Head of caudate nucleus (tissue), 42 donors: ENCODE measurements around the gene BDKRB1.
A peak's percentile ranks its signal among the peaks of the same experiment; 100 is the strongest.

Experiments used
- DNase-seq, 42 donors: peaks; one replicate each; pipeline versions ENCODE4 v3.0.0 to v3.0.0-alpha.2; 2020 to 2021; ENCODE audit warnings: mixed read lengths in 7 of 42
- intact Hi-C: fragments of 100-400 bp; cut with DNase I; formaldehyde crosslinking; loops from one replicate; pipeline ENCODE4 v1.15.0; 2022

The BDKRB1 gene

DNA sequence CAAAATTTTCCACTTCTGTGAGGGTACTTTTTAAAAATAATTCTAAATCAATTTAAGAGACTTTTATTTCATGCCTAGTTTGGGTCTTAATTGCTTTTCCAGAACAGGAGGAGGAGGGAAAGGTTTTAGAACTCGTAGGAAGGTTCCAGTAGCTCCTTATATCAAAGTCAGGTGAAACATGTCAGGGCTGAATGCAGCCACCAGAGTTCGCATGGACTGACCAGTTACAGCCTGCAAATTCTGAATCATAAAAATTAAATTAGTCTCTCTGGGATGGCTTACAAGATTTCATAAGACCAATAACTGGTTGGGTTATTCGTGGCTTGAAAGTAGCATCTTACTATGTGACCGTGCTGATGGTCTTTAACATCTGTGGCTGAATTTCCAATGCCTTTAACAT lies 397 bp downstream of the BDKRB1 start:
- DNase-seq, result no peak
- intact Hi-C loops, result no loop called here

DNA sequence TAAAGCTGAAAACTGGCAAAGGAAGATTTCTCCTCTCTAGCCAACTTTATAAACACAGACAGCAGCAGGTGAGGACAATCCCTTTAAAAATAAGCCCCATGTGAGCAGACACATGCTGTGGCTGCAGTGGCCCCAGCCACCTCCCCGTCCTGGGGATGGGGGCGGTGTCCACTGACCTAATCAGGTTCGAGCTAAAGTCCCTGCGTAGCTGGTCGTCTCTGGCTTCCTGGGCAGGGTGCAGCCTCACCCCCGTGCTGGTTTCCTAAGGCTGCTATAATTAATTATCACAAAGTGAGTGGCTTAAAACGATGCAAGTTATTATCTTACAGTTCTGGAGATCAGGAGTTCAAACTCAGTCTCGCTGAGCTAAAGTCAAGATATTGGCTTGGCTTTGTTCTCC lies 1.0 kb downstream of the BDKRB1 start:
- intact Hi-C loops, result no loop called here
- DNase-seq, result no peak

DNA sequence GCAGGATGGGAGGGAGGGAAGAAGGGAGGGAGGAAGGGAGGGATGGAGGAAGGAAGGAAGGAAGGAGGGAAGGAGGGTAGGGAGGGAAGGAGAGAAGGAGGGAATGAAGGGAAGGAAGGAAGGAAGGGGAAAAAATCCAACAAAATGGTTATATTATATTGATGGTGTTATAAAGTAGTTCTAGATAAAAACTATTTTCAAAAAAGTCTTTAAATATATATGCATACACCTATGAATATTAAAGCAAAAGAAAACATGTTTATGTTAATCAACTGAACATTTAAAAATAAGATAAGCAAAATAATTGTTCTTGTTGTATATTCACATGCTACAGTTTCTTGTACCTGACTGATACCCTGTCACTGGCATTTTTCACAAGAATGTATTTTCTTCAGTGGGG lies 1.9 kb downstream of the BDKRB1 start:
- DNase-seq, result no peak
- intact Hi-C loops, result no loop called here

DNA sequence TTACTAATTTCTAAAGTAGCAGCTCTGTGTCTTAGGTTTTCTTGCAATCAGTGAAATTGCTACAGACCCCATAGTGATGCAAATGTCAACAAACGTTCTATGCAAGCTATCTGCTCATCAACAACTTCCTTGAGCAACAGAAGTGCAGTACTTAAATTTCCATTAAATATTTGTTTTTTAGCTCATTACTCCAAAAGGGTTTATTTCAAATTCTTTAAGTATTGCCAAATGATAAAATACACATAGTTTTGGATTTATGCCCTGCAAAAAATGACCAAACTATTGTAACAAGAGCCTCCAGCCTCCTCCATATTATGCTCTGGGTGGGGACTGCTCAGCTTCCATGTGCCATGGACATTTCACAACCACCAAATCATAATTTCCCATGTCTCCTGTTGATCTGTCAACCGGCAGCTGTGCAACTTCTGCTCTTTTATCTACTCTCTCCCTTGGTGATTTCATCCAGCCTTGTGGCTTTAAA lies 4.4 kb downstream of the BDKRB1 start:
- DNase-seq, result no peak
- intact Hi-C loops, result no loop called here

DNA sequence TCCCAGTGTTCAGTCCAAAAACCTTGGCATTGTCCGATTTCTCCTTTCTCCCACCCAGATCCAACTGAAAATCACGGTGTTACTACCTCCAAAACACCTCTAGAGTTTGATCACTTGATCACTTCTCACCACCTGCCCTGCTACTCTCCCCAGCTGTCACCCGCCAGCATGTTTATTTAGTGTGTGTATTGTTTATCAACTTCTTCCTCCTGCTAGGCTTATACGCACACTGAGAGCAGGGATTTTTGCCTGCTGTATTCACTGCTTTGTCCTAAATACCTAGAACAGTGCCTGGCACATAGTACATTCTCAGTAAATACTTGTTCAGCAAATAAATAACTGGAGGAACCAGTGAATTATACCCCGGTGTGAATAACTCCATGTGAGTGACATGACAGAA lies 5.0 kb downstream of the BDKRB1 start:
- DNase-seq, result no peak
- intact Hi-C loops, result no loop called here

DNA sequence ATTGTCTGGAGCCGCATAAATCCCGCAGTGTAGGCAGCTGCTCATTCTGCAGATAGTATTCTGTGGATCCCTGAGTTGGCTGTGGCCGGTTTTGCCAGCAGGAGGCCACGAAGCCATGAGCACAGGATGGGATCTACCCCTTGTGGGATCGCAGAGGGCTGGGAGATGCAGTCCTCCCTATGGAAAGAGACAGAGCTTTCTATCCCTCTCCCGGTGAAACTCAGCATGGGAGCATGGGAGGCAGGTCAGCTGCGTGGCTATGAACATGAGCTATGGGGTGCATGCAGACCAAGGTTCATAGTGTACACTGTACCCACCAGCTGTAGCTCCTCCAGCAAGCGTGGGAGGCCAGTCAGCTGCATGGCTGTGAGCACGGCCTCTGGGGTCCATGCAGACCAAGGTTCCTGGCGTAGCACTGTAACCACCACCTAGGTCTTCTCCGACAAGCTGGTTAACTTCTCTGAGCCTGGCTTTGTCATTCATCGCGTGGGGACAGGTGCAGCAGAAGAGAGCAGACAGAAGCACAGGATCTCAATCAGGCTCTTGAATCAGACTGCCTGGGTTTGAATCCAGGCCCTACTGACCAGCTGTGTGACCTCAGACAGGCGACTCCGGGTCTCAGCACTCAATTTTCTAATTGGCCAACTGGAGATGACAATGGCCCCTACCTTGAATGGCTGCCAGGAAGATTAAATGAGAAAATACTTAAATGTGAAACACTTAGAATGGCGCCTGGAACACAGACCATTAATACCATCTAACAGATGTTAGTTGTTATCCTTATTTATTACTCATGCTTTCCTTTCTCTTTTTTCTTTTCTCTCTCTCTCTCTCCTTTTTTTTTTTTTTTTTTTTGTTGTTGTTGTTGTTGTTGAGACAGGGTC lies 6.0 kb downstream of the BDKRB1 start:
- no peak for DNase-seq
- intact Hi-C loops, result no loop called here

DNA sequence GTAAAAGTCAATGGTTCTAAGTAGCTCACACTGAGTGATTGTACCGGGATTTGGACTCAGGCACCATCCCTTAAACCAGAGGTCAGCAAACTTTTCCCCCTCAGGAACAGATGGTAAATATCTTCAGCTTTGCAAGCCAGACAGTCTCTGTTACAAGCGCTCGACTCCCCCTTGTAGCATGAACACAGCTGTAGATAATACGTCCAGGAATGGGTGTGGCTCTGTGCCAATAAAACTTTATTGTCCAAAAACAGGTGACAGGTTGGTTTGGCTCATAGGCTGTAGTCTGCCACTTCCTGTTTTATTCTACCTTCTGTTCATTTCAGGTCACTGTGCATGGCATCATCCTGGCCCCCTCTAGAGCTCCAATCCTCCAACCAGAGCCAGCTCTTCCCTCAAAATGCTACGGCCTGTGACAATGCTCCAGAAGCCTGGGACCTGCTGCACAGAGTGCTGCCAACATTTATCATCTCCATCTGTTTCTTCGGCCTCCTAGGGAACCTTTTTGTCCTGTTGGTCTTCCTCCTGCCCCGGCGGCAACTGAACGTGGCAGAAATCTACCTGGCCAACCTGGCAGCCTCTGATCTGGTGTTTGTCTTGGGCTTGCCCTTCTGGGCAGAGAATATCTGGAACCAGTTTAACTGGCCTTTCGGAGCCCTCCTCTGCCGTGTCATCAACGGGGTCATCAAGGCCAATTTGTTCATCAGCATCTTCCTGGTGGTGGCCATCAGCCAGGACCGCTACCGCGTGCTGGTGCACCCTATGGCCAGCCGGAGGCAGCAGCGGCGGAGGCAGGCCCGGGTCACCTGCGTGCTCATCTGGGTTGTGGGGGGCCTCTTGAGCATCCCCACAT lies 7.6 kb downstream of the BDKRB1 start:
- no peak for DNase-seq
- intact Hi-C loops, result no loop called here

DNA sequence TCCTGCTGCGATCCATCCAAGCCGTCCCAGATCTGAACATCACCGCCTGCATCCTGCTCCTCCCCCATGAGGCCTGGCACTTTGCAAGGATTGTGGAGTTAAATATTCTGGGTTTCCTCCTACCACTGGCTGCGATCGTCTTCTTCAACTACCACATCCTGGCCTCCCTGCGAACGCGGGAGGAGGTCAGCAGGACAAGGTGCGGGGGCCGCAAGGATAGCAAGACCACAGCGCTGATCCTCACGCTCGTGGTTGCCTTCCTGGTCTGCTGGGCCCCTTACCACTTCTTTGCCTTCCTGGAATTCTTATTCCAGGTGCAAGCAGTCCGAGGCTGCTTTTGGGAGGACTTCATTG lies 8.2 kb downstream of the BDKRB1 start:
- DNase-seq, result no peak
- intact Hi-C loops, result no loop called here

DNA sequence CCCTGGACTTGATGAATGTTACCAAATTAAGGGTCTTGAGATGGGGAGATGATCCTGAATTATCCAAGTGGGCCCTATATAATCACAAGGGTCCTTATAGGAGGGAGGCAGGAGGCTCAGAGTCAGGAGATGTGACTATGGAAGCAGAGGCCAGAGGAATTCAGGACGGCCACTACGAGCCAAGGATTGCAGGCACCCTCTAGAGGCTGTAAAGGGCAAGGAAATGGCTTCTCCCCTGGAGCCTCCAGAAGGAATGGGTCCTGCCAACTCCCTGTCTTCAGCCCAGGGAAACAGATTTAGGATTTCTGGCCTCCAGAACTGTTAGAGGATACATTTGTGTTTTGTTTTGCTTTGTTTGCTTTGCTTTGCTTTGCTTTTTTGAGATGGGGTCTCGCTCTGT lies 8.8 kb downstream of the BDKRB1 start:
- DNase-seq, result peak in 2 of 42 donors; percentile 7 to 58
- intact Hi-C loops, result no loop called here

DNA sequence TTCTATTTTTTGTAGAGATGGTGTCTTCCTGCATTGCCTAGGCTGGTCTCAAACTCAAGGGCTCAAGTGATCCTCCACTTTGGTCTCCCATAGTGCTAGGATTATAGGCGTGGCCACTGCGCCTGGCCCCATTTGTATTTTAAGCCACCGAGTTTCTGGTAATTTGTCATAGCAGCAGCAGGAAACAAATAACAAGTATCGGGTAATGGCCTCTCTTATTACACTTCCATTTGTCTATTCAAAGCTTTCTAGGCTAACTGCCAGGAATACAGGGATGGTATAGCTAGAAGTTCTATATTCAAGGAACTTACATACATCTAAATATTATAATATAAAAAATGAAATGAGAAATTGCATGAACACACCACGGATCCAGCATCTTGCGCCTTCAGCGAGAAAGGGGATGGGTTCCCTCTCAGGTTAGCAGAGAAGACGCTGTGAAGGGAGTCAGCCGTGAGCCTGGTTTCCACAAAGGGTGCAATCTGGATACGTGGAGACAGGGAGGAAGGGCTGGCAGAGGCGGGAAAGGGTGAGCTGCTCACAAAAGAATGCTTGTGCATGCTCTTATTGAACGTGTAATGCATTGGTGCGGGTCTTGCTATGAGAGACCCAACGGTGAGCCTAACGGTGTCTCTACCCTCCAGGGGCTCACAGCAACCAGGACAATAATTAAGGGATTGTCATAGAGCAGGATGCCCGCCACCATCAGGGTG lies 9.5 kb downstream of the BDKRB1 start:
- intact Hi-C loops, result no loop called here
- no peak for DNase-seq

DNA sequence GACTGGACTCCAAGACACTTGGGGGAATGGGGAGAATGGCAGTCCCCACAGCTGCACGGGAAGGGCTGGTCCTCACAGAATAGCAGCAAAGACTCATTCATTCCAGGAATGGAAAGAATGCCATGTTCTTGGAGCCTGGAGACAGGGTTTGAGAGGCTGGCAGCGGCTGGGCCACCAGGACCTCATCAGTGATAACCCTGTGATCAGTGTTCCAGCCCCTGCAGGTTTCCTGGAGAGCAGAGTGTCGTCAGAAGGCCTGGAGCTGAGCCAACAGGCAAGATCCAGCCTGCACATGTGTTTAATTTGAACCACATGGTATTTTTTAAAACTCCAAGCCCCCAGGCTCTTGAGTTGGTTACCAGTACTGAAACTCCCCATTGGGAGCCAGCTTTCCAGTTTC lies 11.3 kb downstream of the BDKRB1 start:
- intact Hi-C loops, result no loop called here
- DNase-seq, result no peak

DNA sequence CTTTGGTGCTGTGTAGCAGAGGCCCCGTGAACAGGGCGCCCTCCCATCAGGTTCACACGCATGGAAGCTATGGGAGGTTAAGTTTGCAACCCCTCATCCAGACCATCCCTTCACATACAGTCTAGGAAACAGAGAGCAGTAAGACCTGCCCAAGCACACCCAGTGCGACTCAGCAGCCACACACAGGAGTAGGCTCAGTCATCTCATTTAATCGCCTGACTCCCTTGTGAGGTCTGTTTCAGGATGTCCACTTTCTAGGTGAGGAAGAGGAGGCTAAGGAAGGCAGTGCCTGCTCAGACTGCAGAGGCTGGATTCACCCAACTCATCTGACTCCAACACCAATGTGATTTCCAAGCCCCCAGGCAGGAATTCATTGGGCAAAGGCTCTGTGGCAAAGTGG lies 11.9 kb downstream of the BDKRB1 start:
- intact Hi-C loops, result no loop called here

DNA sequence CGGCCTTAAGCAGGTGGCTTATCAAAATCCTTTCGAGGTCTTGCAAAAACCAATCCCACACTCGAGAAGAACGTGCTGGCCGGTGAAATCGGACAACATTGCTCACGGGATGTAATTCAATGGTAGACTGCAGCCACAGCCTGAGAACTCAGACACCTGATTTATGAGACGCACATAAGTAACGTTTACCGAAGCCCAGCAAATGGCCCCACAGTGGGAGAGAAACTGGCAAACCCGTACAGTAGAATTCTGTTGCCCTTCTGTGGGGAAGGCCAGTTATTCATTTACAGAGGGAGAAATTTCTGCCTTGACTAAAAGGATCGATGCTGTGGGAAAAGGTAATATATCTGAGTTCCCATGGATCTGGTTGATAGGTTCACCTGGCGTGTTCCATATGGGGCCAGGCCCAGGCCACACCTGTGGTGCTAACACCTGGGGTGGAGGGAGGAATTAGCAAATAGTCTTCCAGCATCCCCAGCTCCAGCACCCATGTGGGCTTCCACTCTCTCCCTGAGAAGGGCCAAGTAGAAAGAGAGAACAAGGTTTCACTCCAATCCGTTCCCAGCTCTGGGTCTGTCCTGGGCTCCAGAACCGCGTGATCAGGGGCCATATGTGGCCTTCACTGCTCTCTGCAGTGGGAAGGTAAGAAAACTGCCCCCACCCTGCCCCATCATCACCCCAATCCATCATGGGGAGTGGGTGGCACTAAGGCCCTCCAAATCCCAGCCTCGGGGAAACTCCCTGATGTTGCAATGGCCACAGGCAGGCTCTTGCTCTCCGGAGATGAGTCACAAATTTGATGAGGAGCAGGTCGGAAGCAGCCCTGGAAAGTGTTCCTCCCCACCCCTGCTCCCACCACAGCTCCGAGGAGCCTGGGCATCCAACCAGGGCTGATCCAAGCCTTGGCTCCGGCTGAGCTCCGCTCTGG lies 12.7 kb downstream of the BDKRB1 start:
- DNase-seq, result no peak
- intact Hi-C loops, result no loop called here

More for the DNA sequence above, 11.9 kb downstream of the BDKRB1 start:
- DNase-seq, result no peak

DNA sequence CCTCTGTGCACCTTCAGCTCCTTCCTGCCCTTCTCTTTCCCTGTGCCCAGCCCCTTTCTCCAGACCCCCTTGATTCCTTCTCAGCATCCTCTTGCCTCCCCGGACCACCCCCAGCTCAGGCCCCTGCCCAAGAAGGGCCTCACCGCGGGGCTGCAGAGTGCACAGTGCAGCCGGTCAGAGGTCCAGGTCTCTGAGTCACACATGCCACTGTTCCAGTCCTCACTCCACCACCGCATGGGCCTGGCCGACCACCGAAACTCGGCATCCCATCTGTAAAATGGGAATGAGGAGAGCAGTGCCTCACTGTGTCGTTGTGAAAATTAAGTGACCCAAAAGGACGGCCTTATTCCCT lies 13.3 kb downstream of the BDKRB1 start:
- DNase-seq, result no peak

DNA sequence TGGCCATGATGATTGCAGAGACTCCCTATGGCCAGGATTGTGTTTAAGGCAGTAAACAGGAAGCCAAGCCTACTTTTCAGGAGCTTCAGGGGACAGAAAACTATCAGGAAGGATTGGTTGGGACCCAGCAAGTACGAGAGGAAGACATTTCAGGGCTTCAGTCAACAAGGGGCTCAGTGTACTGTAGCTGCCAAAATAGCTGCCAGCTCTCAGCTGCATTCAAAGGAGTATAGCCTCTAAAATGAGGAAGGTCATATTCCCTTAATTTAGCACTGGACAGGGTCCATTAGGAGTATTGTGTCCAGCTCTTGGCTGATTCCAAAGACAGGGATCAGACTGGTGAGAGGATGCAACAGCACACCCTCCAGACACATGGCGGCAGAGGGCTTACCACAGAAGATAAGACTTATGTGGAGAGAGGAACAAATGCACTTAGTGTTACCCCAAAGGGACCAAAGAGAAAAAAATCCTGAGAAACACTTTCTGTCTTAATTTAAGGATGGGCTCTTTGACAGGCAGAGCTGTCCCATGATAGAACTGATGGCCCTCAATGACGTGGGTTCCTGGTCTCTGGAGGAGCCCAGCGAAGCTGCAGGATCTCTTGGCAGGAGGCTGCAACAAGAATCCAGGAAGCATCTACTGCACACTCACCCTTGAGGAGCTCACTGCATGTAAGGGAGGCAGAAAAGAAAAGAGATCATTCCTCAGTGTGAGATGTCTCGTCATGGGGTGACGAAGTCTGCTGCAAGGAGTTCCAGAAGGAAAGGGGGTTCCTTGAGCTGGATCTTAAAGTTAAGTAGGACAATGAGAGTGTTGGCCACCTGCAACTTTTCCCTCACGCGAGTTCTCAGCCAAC lies 14.8 kb downstream of the BDKRB1 start:
- intact Hi-C loops, result no loop called here

More for the DNA sequence above, 13.3 kb downstream of the BDKRB1 start:
- intact Hi-C loops, result no loop called here

DNA sequence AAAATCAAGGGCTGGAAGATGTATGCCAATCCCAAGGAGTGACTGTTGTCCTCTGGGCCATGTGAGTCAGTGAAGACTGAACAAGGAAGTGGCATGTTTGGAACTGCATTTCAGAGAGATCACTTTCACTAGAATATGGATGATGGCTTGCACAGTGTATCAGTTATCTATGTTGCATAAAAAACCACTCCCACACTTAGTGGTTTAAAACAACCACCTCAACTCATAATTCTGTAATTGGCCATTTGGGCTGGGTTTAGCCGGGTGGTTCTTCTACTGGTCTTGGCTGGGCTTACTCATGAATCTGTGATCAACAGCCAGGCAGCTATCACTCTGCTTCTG lies 15.4 kb downstream of the BDKRB1 start:
- DNase-seq, result peak in 1 of 42 donors; percentile 21
- intact Hi-C loops, result no loop called here

More for the DNA sequence above, 14.8 kb downstream of the BDKRB1 start:
- peak in 1 of 42 donors; percentile 22 for DNase-seq

DNA sequence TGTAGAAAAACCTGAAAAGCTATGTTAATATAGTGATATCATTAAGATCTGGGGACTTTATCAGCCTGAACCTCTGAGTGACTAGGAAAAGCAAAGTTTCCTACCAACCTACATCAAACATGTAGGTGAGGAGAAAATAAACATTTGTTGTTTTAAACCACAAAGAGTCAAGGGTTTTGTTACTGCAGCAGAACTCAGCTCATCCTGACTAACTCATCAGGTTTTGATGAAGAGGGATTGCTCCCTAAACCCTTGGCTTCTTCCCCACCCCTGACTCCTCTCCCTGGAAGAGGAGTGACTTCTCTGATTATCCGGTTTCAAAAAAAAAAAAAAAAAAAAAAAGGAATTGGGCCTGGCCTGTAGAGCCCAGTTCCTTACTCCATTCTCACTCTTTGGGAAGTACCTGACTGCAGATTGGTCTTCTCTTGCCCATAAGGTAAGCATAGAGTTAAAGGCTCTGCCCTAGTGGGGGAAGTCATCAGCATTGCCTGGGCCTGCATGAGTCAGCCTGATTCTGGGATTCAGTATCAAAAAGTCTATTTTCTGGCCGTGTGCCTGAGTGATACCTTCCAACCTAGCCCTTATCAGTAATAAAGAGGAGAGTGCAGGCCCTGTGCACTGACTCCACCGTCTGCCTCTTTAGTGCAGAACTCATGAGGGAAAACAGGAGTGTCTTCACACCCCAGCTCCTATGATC lies 16.9 kb downstream of the BDKRB1 start:
- intact Hi-C loops, result no loop called here
- peak in 2 of 42 donors; percentile 12 to 30 for DNase-seq
